ENCODE measurements around the gene DPY19L1. TPM values are rescaled to one million over a fixed set of nuclear protein-coding genes. Genes with fewer than 3 reads are reported as not detected.
"Not testable (repeated sequence)": the region's sequence is repeated elsewhere in the genome, so short reads cannot be mapped to it uniquely, and the experiment has no call there.

Gene DPY19L1
- polyA plus RNA-seq (ENCODE audit: insufficient read length in 4 of 4), result 10 to 100 TPM; 30.2 to 37.2 (median 34.1) TPM

DNA sequence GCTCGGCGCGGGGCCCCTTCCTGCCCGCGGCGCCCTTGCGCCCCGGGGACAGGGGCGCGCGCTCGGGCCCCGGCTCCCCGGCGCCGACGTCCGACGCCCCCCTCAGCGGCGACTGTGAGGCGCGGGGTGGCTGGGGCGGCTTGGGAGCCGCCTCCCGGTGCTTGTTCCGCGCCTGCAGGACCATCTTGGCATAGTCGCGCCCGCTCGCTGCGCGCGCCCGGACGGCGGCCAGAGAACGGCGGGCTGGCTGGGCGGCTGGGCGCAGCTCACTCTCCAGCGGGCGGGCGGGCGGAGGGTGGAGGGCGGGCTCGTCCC, at the start of gene DPY19L1:
TSS of gene DPY19L1 (minus strand) at position 275 of the 315 bp plus-strand sequence. CDS start at position 184, 91 bp downstream.
- no peak for DNase-seq (ENCODE audit: low read depth in 4 of 4, low spot score in 3 of 4)

DNA sequence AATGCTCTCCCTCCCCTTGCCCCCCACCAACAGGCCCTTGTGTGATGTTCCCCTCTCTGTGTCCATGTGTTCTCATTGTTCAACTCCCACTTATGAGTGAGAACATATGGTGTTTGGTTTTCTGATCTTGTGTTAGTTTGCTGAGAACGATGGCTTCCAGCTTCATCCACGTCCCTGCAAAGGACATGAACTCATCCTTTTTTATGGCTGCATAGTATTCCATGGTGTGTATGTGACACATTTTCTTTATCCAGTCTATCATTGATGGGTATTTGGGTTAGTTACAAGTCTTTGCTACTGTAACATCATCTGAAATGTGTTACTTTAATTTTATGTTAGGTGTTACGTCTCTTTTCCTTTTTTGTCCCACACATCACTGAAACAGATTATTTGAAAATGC, 42.2 kb upstream of the DPY19L1 start:
- not testable (repeated sequence) for DNase-seq (ENCODE audit: low read depth in 4 of 4, low spot score in 3 of 4)

DNA sequence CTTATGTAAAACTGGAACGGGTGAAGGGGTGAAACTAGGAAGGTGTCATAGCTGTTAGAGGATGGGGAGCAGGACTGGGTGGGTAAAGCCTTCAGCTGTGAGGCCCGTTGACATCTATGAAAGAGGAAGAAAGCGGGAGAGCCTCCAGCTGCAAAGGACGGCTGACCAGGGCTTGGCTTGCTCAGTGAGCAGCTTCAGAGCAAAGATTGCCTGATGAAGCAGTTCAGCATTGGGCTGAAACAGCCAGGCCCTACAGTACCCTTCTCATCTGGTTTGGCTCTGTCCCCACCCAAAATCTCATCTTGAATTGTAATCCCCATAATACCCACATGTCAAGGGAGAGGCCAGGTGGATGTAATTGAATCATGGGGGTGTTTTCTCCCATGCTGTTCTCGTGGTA, 36.7 kb upstream of the DPY19L1 start:
- not testable (repeated sequence) for DNase-seq (ENCODE audit: low read depth in 4 of 4, low spot score in 3 of 4)

DNA sequence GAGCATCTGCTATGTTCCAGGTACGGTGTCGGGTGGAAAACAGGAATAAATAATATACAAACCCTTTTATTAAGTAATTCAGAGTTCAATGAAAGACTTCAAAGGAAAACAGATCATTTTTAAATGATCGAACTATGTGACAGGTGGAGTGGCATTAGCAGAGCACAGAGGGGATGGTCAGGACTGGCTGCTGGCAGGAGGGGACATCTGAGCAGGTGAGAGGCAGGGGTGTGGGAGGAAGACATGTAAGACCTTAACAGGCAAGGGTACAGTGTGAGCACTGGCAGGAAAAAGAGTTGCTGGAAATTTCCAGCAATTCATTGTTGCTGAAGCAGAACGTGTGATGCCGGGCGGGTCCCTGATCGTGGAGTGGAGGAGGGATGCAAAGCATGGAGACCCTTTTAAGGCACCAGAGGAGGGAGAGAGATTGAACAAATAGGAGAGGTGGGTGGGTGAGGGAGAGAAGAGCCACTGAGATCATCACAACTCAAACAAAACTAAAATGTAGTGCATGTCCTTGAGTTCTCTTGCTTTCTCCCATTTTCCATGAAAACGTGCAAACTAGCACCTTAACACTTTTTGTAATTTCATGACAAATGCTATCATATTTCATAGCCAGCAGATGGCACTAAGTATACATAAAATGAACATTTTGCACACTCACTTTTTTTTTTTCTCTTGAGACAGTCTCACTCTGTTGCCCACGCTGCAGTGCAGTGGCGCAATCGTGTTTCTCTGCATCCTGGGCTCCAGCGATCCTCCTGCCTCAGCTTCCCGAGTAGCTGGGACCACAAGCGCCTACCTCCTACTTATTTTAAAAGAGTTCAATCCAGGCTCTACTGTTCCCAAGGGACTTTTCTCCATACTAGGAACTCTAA, 35.9 kb upstream of the DPY19L1 start:
- DNase-seq (ENCODE audit: low read depth in 4 of 4, low spot score in 3 of 4), result peak in 1 of 4 donors; percentile 1

DNA sequence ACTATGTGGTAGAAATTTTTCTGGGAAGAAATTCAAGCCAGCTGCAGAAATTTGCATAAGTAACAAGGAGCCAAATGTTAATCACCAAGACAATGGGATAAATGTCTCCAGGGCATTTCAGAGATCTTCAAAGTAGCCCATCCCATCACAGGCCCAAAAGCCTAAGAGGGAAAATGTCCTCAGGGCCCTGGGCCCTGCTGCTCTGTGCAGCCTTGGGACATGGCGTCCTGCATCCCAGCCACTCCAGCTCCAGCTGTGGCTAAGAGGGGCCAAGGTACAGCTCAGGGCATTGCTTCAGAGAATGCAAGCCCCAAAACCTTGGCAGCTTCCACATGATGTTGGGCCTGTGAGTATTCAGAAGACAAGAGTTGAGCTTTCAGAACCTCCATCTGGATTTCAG, 31.8 kb upstream of the DPY19L1 start:
- DNase-seq (ENCODE audit: low read depth in 4 of 4, low spot score in 3 of 4), result not testable (repeated sequence)

DNA sequence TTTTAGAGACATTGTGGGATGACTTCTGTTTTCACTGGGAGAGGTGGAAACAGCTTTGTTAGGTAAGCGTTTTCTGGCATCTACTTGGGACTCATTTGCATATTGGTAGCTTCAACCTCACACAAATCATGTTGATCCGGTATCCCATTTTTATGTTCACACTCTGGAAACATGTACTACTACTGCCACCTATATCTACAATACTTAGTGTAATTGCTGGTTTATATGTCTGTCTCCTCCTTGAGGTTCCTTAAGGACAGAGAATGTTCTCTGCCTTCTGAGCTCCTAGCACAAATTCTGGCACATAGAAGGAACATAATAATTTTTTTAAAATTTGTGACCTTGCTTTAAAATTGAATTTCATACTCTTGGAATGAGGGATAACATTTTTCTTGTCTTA, 28.1 kb upstream of the DPY19L1 start:
- not testable (repeated sequence) for DNase-seq (ENCODE audit: low read depth in 4 of 4, low spot score in 3 of 4)

DNA sequence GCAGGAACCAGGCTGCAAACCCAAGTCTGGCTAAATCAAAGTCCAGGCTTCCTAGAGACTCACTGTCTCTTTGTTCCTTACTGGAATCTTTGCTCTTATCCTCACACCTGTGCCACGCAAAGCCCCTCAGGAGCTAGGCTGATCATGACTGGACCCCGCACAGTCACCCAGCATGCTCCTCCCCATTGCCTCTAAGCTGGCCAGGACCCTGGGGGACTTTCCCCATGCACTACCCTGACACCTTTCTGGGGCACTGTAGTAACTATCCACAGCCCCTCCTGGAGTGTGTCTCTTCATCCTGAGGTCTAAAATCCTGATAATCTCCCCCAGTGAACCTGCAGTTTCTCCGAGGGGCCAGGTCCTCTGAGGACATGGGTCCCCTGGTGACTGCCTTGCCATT, 21.3 kb upstream of the DPY19L1 start:
- not testable (repeated sequence) for DNase-seq (ENCODE audit: low read depth in 4 of 4, low spot score in 3 of 4)

DNA sequence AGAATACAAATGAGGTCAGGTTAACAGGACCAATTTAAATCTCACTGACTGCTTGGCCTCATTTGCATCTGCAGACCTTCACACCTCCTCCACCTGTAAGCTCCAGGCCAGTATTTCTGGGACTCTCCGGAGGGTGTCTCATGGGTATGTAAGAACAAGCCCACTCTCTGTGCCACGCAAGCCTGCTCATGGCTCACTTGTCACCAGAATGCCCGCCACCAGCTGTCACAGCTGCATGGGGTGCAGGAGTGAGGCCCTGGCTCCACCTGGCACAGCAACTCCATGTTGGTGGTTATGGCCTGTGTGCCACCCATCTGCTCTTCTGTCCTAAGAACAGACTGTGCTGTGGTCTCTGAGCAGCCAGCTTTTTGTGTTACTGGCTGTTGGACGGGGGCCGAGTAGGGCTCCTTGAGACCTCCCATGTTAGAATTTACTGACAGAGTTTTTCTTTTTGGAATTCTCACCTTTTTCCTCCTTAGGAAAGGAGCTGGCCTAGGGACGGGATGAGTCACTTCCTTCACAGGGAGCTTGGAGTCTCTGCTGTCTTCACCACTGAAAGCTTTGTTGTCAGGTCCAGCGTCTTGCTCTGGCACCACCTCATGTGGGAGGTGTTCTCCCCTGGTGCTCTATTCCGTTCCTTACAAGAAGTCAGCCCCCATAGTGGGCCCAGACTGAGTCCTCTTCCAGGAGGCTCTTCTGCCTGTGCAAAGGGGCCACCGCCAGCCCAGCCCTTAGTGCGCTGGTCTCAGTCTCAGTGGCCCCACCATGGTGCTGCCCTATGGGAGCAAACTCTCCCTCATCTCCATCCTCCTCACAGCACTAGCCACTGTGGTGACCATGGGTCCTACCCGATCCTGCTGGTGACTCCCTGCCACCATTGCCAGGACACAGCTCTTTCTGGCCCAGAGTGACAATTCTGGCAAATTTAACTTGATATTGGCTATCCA, 20.5 kb upstream of the DPY19L1 start:
- not testable (repeated sequence) for DNase-seq (ENCODE audit: low read depth in 4 of 4, low spot score in 3 of 4)

DNA sequence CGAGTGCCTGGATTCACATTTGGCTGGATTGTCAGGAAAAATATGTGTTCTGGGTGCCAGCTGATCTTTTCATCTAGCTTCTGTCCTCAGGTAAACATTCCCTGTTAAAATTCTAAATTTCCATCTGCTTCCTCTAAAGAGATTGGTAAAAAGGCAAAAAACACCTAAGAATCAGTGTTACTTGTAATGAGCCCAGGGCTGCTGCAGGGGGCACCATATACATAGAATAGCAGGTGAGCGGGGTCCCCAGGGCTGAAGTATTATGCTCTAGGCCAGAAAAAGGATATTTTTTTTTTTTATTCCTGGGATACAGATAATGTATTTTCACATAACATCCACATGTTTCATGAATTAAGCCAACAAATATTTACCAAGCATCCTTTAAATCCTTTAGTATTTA, 18.4 kb upstream of the DPY19L1 start:
- DNase-seq (ENCODE audit: low read depth in 4 of 4, low spot score in 3 of 4), result not testable (repeated sequence)

DNA sequence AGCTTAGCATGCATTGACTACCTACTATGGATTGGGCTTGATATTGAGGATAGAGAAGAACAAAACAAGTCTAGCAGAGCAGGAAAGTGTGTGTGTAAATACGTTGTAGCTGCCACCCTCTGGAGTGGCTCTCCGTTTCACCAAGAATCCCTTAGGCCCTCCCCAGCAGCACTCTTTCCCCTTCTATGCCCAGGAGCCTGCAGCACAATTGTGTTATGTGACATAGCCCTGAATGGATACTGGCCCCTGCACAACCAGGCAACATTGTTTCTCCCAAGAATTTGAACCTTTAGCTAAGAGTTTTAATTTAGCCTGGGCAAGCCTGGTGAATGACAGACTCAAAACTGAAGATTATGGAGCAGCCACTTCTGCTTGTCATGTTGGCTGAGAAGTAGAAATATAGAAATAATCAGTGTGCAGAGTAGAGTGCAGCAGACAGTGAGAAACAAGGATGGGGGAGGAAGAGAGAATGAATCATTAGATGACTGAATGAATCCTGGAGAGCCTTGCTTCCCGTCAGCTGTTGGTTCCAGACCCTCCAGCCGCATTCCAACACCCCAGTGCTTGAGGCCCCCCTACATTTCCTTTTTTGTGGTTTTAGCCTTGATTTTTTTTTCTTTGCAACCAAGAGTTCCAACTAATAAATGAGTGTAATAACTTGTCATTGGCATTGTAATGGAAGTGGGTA, 16.3 kb upstream of the DPY19L1 start:
- not testable (repeated sequence) for DNase-seq (ENCODE audit: low read depth in 4 of 4, low spot score in 3 of 4)

DNA sequence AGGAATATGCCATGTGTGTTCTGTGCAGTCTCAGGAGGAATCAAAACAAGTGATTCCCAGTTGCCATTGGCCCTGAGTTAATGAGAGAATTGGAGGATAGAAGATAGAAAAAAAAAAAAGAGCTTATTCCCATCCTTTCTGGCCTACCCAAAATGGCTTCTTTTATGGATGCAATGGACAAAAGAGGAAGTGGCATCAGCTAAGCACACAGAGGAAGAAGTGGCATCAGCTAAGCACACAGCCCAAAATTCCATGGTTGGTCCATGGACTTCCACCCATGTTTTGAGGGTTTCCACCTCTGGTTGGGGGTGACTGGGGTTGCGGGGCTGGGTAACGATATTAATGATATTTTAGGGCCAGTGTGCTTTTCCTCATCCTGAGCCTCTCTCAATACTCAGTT, 11.1 kb upstream of the DPY19L1 start:
- not testable (repeated sequence) for DNase-seq (ENCODE audit: low read depth in 4 of 4, low spot score in 3 of 4)

DNA sequence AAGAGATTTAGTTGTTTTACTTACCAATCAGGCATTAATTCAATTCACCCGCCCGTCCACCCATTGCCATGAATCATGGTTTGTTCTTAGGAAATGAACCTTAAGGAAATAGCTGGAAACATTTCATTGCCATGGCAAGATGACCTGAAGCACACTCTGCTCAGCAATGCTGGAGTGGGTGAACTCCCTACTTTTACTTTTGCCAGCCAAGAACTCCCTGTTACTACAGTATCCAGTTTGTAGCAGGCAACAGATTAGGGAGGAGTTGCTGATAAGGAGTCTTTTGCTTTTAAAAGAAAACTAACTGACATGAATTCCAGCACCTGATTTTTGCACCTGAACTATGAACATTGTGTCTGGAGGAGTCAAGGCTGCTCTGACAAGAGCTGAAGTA, 10.6 kb upstream of the DPY19L1 start:
- DNase-seq (ENCODE audit: low read depth in 4 of 4, low spot score in 3 of 4), result not testable (repeated sequence)

DNA sequence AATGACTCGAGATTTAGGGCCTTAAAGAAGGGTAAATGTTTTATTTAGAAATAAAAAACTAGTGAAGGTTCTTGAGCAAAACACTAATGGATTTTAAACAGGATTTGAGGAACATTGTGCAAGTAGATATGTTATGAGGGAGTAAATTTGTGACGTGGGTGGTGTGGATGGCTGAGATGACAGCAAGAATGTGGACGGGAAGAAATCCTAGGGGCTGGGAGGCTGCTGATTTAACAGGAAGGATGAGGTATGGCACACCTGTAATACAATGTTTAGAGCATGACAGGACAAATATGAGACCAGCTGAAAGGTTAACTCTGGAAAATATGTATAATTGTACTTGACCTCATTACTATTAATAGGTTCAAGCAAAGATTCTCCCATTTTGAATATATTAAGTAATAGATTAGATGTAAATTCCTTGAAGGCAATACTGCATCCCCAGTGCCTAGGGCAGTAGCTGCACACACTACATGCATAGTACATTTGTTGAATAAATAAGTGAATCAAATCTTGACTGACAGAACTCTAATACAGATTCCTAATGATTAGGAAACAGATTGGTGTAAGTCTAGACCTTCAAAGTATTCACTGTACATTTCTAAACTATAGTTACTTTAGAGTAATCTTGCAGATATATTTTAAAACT, 10.1 kb upstream of the DPY19L1 start:
- DNase-seq (ENCODE audit: low read depth in 4 of 4, low spot score in 3 of 4), result not testable (repeated sequence)

DNA sequence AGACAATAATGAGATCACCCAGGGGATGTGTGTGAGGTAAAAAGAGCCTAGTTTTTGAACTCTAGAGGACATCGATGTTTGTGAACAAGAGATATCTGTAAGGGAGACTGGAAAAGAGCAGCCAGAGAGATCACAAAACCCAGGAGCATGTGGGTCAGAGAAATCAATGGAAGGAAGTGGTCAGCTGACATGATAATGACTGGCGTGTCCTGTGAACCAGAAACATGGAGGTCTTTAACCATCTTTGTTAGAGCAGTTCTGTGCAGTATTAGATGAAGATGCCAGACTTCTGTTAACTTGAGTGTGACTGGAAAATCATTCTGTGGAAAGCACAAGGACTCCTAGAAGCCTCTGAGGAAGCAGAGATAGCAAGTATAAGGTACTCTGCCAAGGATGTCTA, 6.0 kb upstream of the DPY19L1 start:
- DNase-seq (ENCODE audit: low read depth in 4 of 4, low spot score in 3 of 4), result not testable (repeated sequence)

DNA sequence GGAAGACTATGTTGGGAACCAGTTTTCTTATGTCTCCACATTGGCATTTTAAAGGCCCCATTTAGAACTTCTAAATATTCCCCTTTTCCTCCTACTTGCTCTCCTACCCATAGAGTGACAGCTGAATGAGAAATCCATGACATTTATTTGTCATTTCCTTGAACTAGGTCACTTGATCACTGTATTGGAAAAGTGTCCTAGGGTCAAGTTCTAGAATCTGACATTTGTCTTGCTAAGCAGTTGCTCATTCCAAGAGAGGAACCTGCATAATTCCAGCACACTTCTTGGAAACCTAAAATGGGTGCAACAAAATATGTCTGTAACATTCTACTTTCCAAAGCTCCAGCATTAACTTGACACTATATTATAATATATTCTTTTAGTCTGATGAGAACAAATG, 3.6 kb upstream of the DPY19L1 start:
- DNase-seq (ENCODE audit: low read depth in 4 of 4, low spot score in 3 of 4), result no peak

DNA sequence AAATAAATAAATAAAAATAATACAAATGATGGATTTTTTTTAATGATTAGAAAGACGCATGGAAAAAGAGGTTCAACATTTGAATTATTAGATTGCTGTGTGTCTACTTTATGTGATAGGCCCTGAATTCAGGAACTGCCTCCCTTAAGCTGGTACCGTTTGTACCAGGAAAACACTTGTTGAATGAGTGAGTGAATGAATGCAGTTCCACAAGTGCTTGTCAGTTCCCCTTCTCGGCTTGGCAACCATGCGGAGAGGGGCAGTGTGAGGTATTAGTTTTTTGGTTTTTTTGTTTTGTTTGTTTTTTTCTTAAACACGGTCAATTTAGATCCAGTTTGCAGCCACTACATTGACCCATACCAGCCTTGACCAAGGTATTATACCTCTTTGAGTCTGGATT, 2.1 kb upstream of the DPY19L1 start:
- DNase-seq (ENCODE audit: low read depth in 4 of 4, low spot score in 3 of 4), result no peak

DNA sequence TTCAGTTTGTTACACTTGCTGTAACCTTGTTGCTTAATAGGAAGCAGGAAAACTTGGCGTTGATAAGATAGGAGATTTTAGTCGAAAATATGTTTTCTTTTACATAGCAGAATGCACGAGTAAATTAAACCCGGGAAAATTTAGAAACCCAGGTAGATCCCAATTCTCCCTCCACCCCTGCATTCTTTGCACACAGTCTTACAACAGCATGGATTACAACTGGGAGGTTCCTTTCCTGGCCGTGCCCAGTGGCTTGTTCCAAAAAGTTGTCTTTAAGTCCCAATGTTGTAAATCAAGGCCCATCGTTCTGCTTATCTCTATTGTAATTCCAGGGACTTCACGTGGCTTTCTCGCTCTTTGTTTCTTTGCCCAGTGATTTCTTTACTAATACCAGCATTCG, 1.1 kb upstream of the DPY19L1 start:
- DNase-seq (ENCODE audit: low read depth in 4 of 4, low spot score in 3 of 4), result no peak

DNA sequence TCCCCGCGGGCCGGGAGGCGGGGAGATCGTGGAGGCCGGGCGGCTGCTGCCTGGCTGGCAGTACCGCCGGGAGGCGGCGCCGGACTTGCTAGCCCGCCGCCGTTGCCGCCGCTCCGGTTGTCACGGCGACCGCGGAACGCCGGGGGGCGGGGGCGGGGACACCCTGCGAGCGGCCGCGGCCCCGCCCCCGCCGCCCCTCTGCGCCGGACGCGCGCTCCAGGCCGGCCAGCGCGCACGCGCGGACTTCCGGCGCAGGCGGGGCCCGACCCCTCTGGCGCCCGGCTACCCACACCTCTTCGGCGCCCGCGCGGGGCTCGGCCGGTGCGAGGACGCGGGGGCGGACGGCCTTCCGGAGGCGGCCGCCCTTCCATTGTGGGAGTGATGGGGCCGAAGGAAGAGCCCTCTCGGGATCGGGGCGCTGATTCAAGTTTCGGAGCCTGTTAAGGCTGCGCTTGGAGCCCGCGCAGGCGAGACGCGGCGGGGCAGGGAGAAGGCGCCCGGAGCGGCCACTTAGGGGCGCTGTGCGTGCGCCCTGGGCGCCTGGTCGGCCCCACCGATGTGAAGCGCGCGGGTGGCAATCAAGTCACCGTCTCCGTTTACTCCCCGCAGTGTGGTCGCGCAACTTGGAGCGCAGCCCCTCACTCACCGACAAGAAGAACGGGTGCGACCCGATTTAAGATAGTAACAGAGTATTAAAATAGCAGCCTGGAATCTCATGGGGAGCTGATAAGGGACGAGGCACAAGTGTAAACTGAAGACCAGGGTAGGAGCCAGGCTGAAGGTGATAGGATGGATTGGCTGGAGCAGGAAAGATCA, 449 bp upstream of the DPY19L1 start:
- peak; percentile 73 to 86 (median 84) for DNase-seq (ENCODE audit: low read depth in 4 of 4, low spot score in 3 of 4)

DNA sequence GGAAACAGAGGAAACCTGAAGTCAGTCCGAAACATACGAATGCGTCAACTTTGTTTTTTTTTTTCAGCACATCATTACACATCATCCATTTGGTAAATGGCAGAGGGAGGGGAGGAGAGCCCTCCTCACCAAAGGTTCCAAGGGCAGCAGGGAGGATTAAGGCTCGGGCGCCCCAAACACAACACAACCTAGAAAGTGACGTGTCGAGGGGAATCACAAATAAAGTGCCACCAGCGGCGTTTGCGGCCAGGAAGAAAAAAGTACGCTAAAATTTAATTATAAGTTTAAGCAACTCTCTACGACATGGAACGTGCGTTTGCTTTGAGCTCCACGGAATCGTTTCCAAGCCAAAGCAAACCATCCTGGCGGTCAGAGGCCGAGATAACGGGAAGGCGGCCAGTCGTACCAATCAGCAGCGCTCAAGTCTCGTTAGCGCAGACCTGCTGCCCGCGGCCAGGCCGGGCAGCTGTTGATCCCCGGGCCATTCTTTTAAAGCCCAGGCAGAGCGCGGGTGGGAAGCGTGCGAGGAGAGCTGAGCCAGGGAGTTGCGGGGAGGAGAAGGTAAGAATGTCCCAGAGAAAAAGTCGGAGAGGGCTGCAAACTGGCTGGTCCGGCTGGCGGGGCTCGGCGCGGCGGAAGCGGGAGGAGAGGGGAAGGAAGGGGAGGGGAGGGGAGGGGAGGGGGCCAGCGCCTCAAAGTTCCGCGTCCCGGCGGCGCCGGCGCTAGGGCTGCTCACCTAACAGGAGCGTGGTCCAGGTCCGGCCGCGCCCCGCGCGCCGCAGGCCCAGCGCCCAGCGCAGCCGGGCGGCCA, 719 bp downstream of the DPY19L1 start:
- DNase-seq (ENCODE audit: low read depth in 4 of 4, low spot score in 3 of 4), result peak; percentile 27 to 41 (median 32)
